Activated CD4-positive, alpha-beta T cell treated with anti-CD3 and anti-CD28 coated beads, Interleukin-2, amount 50 U/mL, for 48 hours (primary cell): ENCODE results near the gene SLC24A4.

ENCODE experiments used
- DNase-seq, 2 experiments: peaks; one replicate each; pipeline ENCODE4 v3.0.0-alpha.2; 2020

Gene SLC24A4

DNA sequence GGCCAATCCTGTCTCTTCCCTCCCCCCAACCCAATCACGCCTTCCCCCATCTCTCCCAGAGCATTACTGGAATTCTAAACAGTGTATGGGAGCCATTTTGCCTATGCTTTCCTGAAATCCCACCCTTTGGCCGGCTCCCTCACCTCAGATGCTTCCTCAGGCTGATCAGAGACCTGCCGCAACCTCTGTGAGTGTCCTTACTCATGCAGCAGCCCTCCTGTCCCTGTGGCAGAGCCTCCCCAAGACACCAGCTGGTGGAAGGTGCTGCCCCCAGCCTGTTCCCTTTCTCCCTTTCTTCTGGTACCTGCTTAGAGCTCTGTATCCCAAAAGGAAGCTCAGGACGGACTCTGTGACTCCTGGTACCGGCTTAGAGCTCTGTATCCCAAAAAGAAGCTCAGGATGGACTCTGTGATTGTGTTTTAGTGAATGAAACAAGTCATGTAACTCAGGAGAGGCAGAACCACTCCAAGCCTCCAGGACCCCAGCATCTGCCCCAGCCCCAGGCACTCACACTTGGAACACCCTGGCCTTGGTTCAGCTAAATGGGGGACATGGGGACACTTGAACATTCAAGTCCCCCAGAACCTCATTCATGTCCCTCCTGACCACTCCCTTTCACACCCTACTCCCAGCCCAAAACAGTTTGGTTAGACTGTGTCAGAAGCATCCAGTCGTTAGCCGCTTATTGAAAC is 161.3 kb downstream of the SLC24A4 start:
- DNase-seq = no peak

- DNase-seq = no peak
Observed at GRCh38 chr14:92486881-92487280, 163.9 kb downstream of the SLC24A4 start.

- no peak for DNase-seq
Observed at GRCh38 chr14:92487513-92488133, 164.7 kb downstream of the SLC24A4 start.

GRCh38 chr14:92489394-92490238 is 166.7 kb downstream of the SLC24A4 start:
- no peak for DNase-seq

GRCh38 chr14:92490239-92490959 is 167.4 kb downstream of the SLC24A4 start:
- DNase-seq = no peak

GRCh38 chr14:92491782-92492181 is 168.8 kb downstream of the SLC24A4 start:
- no peak for DNase-seq

- DNase-seq = no peak
Observed at GRCh38 chr14:92492258-92492657, 169.3 kb downstream of the SLC24A4 start.

DNA sequence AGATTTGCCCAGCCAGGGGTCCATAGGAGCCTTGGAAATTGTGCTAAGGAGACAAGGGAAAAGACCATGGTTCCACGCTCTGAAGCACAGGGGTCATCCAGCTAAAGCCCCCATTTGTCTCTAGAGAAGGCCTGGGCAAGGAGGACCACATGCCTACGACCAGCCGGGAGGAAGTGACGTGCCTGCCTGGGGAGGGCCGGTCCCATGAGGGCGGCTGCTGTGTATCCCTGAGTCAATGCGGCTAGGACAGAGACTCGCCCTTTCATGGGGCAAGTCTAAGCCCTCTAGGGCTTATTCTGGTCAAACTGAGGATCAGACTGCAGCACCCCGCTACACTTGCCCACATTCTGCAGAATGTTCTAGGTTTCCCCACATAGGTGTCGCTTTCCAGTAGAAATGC is 170.1 kb downstream of the SLC24A4 start:
- DNase-seq = no peak

DNA sequence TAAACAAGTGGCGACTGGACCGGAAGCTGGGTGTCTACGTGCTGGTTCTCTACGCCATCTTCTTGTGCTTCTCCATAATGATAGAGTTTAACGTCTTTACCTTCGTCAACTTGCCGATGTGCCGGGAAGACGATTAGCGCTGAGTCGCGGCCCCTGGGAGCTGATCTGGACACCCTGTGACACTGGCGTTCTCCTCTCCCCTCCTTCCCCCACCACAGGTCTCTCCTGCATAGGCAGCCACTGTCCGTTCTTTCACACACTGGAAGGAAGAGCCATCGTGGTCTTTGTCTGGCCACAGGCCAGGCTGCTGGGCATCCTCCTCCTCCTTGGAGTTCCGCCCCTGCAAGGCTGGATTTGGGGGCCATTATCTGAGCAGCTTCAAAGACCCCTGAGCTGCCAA is 170.5 kb downstream of the SLC24A4 start:
- DNase-seq = no peak

- DNase-seq = no peak
Observed at GRCh38 chr14:92494512-92494911, 171.5 kb downstream of the SLC24A4 start.

- no peak for DNase-seq
Observed at GRCh38 chr14:92495027-92495426, 172.1 kb downstream of the SLC24A4 start.

GRCh38 chr14:92496191-92496857 is 173.4 kb downstream of the SLC24A4 start:
- no peak for DNase-seq

- DNase-seq = no peak
Observed at GRCh38 chr14:92497391-92497790, 174.4 kb downstream of the SLC24A4 start.

- no peak for DNase-seq
Observed at GRCh38 chr14:92499234-92499633, 176.3 kb downstream of the SLC24A4 start.

DNA sequence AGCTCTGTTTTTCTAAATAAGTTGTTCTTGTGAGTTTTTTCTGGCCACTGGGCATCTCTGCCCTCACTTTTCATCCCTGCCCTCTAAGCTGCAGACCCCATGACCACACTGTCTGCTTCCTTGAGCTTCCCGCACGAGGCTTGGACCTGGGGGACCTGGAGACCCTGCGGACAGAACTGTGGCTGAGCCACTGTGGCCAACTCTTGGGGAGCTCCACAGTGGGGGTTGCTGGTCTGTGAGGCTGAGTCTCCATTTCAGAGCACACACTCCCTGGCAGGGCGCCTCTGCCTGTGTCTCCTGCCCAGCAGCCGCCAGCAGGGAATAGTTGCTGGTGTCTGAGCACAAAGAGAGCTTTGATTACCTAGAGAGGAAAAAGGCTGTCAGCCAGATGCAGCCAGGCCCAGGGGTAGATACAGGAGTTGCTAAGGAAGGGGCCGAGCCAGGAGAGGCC is 177.6 kb downstream of the SLC24A4 start:
- no peak for DNase-seq

DNA sequence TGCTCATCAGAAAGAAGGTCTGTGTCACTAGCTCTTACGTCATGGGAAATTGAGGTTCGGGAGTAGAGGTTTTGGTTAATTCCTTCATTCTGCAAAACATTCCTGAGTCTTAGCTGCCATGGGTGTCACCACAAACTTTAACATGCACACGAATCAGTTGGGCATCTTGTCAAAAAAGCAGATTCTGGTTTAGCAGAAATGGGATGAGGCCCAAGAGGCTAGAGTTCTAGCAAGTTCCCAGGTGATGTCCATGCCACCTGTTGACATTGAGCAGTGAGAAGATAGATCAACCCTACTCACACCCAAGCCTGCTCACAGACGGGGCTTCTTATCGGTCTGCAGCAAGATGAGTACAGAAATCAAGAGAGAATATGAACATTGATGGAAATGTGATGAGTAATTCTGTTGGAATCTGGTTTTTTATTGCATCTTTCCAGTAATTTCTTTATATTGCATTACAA is 179.0 kb downstream of the SLC24A4 start:
- no peak for DNase-seq

DNA sequence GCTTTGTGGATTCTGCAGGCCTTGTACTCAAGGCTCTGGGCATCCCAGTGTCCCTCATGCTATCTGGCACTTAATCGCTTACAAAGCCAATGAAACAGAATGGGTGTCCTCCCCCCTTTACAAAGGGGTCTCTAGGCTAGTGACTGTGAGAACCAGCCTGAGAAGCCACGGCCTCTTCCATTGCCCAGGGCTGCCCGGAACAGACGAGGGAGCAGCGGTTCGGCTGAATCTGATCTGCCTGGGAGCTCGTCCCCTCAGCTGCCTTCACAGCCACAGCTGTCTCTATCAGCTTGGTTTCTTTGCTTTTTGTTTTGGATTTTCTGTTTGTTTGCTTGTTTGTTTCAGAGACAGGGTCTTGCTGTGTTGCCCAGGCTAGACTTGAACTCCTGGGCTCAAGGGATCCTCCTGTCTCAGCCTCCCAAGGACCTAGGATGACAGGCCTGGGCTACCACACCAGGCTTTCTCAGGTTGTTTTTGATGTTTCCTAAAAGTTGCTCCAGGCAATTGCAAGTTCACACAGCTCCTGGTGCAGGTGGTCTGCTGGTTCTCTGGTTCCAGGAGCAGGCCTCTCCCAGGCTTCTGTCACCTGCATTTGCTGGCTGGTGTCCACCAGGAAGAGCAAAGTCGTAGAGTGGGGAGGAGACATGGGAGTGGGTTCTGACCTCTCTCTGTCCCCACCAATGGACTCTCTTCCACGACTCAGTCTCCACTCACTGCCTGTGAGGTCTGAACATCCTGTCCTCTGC is 179.7 kb downstream of the SLC24A4 start:
- DNase-seq = no peak

- DNase-seq = no peak
Observed at GRCh38 chr14:92503756-92504491, 181.0 kb downstream of the SLC24A4 start.

GRCh38 chr14:92505826-92506225 is 182.9 kb downstream of the SLC24A4 start:
- no peak for DNase-seq

DNA sequence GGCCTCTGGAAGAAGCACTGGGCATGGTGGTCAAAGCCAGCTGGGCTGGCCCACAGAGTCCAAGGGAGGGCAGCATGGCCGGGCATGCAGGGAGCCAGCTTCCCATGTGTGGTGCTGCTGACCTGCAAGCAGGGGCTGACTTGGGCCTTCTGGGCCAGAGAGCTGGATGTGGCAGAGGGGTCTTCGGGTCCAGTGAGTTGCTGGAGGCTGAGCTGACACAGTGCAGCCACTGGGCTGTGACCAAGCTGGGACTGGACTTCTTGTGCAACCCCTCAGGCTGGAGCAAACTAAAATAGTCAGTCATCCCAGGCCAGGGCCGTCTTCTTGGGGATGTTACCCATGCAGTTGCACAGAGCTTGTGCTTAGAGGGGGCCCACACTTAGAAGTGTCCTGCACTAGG is 183.3 kb downstream of the SLC24A4 start:
- no peak for DNase-seq
